ENCODE results near the gene IQSEC2.

GRCh38 chrX:53321943-53322497 is 40.6 kb upstream of the IQSEC2 start:
- TF ChIP-seq EZH2 (IDR thresholded peaks at IDR 0.05; ENCODE audit: borderline replicate concordance, insufficient read depth, low read depth, low read length, poor library complexity, severe bottlenecking): no peak
- TF ChIP-seq CTCF (IDR thresholded peaks at IDR 0.05): no peak
